GM12865 (cell line): Measurements from ENCODE around the gene RPIA.

Experiments used
- DNase-seq: peaks from one replicate; pipeline ENCODE4 v3.0.0; 2010; ENCODE audit warnings: low read depth
- H3K4me3 ChIP-seq: 2 replicates; pipeline ENCODE4 v1.5.1; 2011; ENCODE audit warnings: mild to moderate bottlenecking, low read depth, low read length, control low read depth
- CTCF ChIP-seq: IDR thresholded peaks from 2 replicates; pipeline ENCODE4 v1.5.1; 2011; ENCODE audit warnings: low read length, control low read depth, low read depth, inconsistent platforms; ENCODE audit not compliant: insufficient read depth; ENCODE audit errors: missing control alignments

The RPIA gene

DNA sequence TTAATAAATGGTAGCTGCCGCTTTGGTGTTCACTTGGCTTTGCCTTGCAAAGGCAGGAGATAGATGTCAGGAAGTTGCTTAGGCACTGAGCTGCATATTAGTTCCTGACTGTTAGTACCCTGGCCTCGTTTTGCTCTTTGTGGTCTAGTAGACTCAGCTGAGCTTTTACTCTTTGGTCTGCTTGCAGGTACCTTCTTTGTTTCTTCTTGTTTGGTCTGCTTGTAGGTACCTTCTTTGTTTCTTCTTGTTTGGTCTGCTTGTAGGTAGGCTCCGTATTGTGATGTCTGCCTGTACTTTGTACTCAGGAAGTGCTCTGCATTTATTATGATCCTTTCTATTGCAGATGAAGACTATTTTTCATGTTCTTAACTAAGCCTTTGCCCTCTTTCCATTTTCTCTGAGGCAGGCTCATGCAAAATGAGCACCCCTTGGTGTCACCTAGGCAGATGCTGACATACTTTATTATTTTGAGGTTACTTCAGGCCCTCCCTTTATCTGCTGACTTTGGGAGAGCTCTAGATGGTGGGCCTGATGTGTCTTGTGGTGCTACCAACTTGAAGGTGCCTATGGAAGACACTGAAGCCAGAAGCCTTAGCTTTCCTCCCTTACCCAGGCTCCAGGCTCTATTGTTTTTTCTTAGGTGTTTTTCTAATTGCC is 6.0 kb downstream of the RPIA start:
- no peak for DNase-seq
- TF ChIP-seq CTCF: no peak
- no peak overlapping the region for H3K4me3 ChIP-seq

DNA sequence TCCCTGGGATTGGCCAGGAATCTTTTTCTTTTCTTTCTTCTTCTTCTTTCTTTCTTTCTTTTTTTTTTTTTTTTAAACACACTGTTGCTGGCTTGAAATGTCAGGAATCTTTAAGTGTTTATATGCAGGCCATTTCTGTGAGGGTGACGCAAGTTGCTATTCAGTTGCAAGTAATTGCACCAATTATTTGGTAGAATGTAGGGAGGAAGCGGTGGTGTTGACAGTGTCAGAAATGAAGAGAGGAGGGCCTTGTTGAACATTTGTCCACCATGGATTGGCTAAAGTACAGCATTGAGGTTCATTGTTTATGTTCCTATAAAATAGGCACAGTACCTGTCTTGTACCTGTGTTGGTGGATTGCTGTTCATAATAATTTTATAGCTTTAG is 6.5 kb downstream of the RPIA start:
- TF ChIP-seq CTCF: no peak
- no peak overlapping the region for H3K4me3 ChIP-seq
- DNase-seq: no peak

DNA sequence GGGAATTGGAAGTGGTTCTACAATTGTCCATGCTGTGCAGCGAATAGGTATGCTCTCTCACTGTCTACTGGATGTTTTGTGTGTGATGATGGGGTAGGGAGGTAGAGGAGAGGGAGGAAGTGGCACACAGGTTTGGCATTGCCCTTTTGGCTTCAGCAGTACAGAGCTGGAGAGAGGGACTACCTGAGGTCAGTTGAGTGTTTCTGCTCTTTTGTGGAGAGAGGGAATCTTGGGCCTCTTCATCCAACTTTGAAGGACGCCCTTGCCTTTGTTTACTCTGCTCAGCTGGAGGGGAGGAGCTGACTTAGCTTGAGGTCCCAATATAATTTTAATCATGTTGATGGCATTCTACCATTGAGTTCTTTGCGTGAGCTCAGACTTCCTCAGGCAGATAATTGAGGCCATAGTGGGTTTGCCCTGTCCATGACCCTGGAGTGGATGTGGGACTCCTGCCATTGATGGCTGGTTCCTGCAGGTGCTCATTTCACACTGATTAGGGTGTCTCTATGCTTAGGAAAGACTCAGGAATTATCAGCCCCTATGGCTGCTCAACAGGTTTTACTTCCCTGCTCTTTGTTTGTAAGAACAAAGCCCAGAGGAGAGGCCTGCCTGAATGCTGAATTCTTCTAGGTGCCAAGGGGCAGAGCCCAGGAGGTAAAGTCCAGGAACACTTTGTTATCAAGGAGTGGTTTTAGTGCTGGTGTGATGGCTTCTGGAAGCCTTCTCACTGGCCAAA is 7.2 kb downstream of the RPIA start:
- no peak for DNase-seq
- no peak for TF ChIP-seq CTCF
- no peak overlapping the region for H3K4me3 ChIP-seq

GRCh38 chr2:88707003-88707402 is 15.5 kb downstream of the RPIA start:
- DNase-seq: no peak
- no peak for TF ChIP-seq CTCF
- H3K4me3 ChIP-seq: no peak overlapping the region

GRCh38 chr2:88709181-88709631 is 17.7 kb downstream of the RPIA start:
- TF ChIP-seq CTCF: no peak
- no peak overlapping the region for H3K4me3 ChIP-seq
- no peak for DNase-seq

- DNase-seq: no peak
- no peak for TF ChIP-seq CTCF
- no peak overlapping the region for H3K4me3 ChIP-seq
Measured at GRCh38 chr2:88711289-88711688, 19.8 kb downstream of the RPIA start.

- no peak for TF ChIP-seq CTCF
- DNase-seq: no peak
- no peak overlapping the region for H3K4me3 ChIP-seq
Measured at GRCh38 chr2:88711897-88712296, 20.4 kb downstream of the RPIA start.
